Osteoblast (primary cell): ENCODE results near the gene SMARCA4. TPM values are rescaled to one million over a fixed set of nuclear protein-coding genes. Genes with fewer than 3 reads are reported as not detected.

Experiments
- DNase-seq: peaks from one replicate; pipeline ENCODE4 v3.0.0; 2011; ENCODE audit warnings: low spot score, mixed read lengths; ENCODE audit not compliant: insufficient read length; ENCODE audit errors: missing footprints
- H2AFZ ChIP-seq: 2 replicates; pipeline ENCODE4 v1.6.0; 2011; ENCODE audit warnings: mild to moderate bottlenecking, low read length
- H3K27ac ChIP-seq: 2 replicates; pipeline ENCODE4 v1.5.1; 2011; ENCODE audit warnings: mild to moderate bottlenecking, low read depth, low read length, moderate library complexity
- H3K27me3 ChIP-seq: 2 replicates; pipeline ENCODE4 v1.6.0; 2012; ENCODE audit warnings: mild to moderate bottlenecking, control low read depth, inconsistent platforms, low read length, moderate library complexity; ENCODE audit not compliant: insufficient read depth
- H3K36me3 ChIP-seq: 2 replicates; pipeline ENCODE4 v1.5.1; 2011; ENCODE audit warnings: mild to moderate bottlenecking, low read length, control low read depth, moderate library complexity; ENCODE audit not compliant: insufficient read depth
- H3K4me1 ChIP-seq: 2 replicates; pipeline ENCODE4 v1.5.1; 2011; ENCODE audit warnings: mild to moderate bottlenecking, low read length, control low read depth, moderate library complexity; ENCODE audit not compliant: insufficient read depth
- H3K4me2 ChIP-seq: 2 replicates; pipeline ENCODE4 v1.6.0; 2011; ENCODE audit warnings: mild to moderate bottlenecking, low read length; ENCODE audit not compliant: insufficient read depth
- H3K4me3 ChIP-seq: fragments of 200-600 bp; sonication (generic); 3 replicates; pipeline ENCODE4 v1.5.1; 2012; ENCODE audit warnings: mild to moderate bottlenecking, low read length, inconsistent platforms; ENCODE audit not compliant: insufficient read depth
- H3K79me2 ChIP-seq: 2 replicates; pipeline ENCODE4 v1.6.0; 2012; ENCODE audit warnings: mild to moderate bottlenecking, low read length, control low read depth, inconsistent platforms; ENCODE audit not compliant: insufficient read depth
- H3K9me3 ChIP-seq: 2 replicates; pipeline ENCODE4 v1.5.1; 2011; ENCODE audit warnings: low read depth, low read length, control low read depth
- H4K20me1 ChIP-seq: 2 replicates; pipeline ENCODE4 v1.6.0; 2012; ENCODE audit warnings: mild to moderate bottlenecking, low read length, control low read depth; ENCODE audit not compliant: insufficient read depth
- CTCF ChIP-seq: IDR thresholded peaks from 2 replicates; pipeline ENCODE4 v1.5.1; 2011; ENCODE audit warnings: mild to moderate bottlenecking, low read depth, low read length, moderate library complexity; ENCODE audit errors: extremely low read depth
- total RNA-seq: library from RNA; depleted of rRNA; stranded (reverse); fragments of >200 nt; gene quantifications from 2 replicates; pipeline ENCODE4 v1.2.3, GENCODE V29; 2012

Gene SMARCA4
- total RNA-seq, 1 donor, result 52.8 TPM

GRCh38 chr19:10983026-10983425 is 22.2 kb downstream of the SMARCA4 start:
- no peaks in the 10 kb centered on the region for H3K9me3 ChIP-seq
- no peak overlapping the region for H3K4me2 ChIP-seq
- peaks cover 76% of the 10 kb centered on the region for H3K79me2 ChIP-seq
- no peaks in the 10 kb centered on the region for H3K27me3 ChIP-seq
- no peak overlapping the region for H3K4me3 ChIP-seq
- H4K20me1 ChIP-seq, result peaks cover 54% of the 10 kb centered on the region
- no peak overlapping the region for H2AFZ ChIP-seq
- no peak overlapping the region for H3K27ac ChIP-seq
- peak; percentile 65 for DNase-seq
- H3K36me3 ChIP-seq, result peaks cover 23% of the 10 kb centered on the region
- H3K4me1 ChIP-seq, result no peaks in the 10 kb centered on the region
- no peak for TF ChIP-seq CTCF

GRCh38 chr19:10984166-10984735 is 23.4 kb downstream of the SMARCA4 start:
- Histone ChIP-seq H3K79me2 (peaks cover 65% of the 10 kb centered on the region), H3K27me3 (no peaks in the 10 kb centered on the region), H3K9me3 (no peaks in the 10 kb centered on the region), H3K4me3 (no peak overlapping the region), H2AFZ (no peak overlapping the region), H3K27ac (no peak overlapping the region), H3K4me2 (no peak overlapping the region), H3K36me3 (peaks cover 34% of the 10 kb centered on the region), H3K4me1 (no peaks in the 10 kb centered on the region), H4K20me1 (peaks cover 46% of the 10 kb centered on the region)
- peak; percentile 71 for DNase-seq
- no peak for TF ChIP-seq CTCF

GRCh38 chr19:10985502-10985901 is 24.7 kb downstream of the SMARCA4 start:
- H3K4me3 ChIP-seq, result no peak overlapping the region
- peak; percentile 43 for DNase-seq
- H2AFZ ChIP-seq, result no peak overlapping the region
- no peak overlapping the region for H3K4me2 ChIP-seq
- H3K4me1 ChIP-seq, result no peaks in the 10 kb centered on the region
- H3K36me3 ChIP-seq, result peaks cover 40% of the 10 kb centered on the region
- peaks cover 37% of the 10 kb centered on the region for H4K20me1 ChIP-seq
- no peaks in the 10 kb centered on the region for H3K27me3 ChIP-seq
- H3K79me2 ChIP-seq, result peaks cover 53% of the 10 kb centered on the region
- TF ChIP-seq CTCF, result no peak
- H3K27ac ChIP-seq, result no peak overlapping the region
- no peaks in the 10 kb centered on the region for H3K9me3 ChIP-seq

- no peak for TF ChIP-seq CTCF
- Histone ChIP-seq H4K20me1 (peaks cover 27% of the 10 kb centered on the region), H3K4me3 (no peak overlapping the region), H3K9me3 (no peaks in the 10 kb centered on the region), H3K36me3 (peaks cover 48% of the 10 kb centered on the region), H2AFZ (no peak overlapping the region), H3K4me2 (no peak overlapping the region), H3K27ac (no peak overlapping the region), H3K27me3 (no peaks in the 10 kb centered on the region), H3K79me2 (peaks cover 46% of the 10 kb centered on the region), H3K4me1 (no peaks in the 10 kb centered on the region)
- DNase-seq, result peak; percentile 76
Observed at GRCh38 chr19:10986301-10987127, 25.7 kb downstream of the SMARCA4 start.
